ENCODE measurements around the gene LPP. TPM values are rescaled to one million over a fixed set of nuclear protein-coding genes. Genes with fewer than 3 reads are reported as not detected.

LPP gene
- total RNA-seq, 2 experiments from 2014 or later = 51.3 to 58.9 TPM

GRCh38 chr3:188798556-188799145 is 644.7 kb downstream of the LPP start:
- Mint-ChIP-seq H3K4me1 (ENCODE audit: low read depth) (no peaks in the 10 kb centered on the region), H3K4me3 (no peak overlapping the region), H3K27me3 (ENCODE audit: low read depth) (no peaks in the 10 kb centered on the region), H3K27ac (no peak overlapping the region), H3K9me3 (ENCODE audit: insufficient read depth) (no peaks in the 10 kb centered on the region), H3K36me3 (ENCODE audit: low read depth) (no peaks in the 10 kb centered on the region)
- ChIA-PET CTCF (interaction anchor here (0.9 to 1.3 kb wide), 5 partner anchors 15 to 1059 kb away, joined by 3 to 5 read pairs (median 3); no protein-coding TSS in a partner anchor), POLR2A (no interaction called here)
- ATAC-seq = no peak
- DNase-seq = no peak

GRCh38 chr3:188801393-188801792 is 647.4 kb downstream of the LPP start:
- no peaks in the 10 kb centered on the region for H3K4me1 Mint-ChIP-seq (ENCODE audit: low read depth)
- ChIA-PET CTCF (interaction anchor here (0.9 kb wide), 1 partner anchor 11 kb away, joined by 3 read pairs; no protein-coding TSS in a partner anchor), POLR2A (no interaction called here)
- no peak for DNase-seq
- no peaks in the 10 kb centered on the region for H3K36me3 Mint-ChIP-seq (ENCODE audit: low read depth)
- peaks cover 4% of the 10 kb centered on the region for H3K9me3 Mint-ChIP-seq (ENCODE audit: insufficient read depth)
- ATAC-seq = no peak
- no peak overlapping the region for H3K27ac Mint-ChIP-seq
- no peaks in the 10 kb centered on the region for H3K27me3 Mint-ChIP-seq (ENCODE audit: low read depth)
- no peak overlapping the region for H3K4me3 Mint-ChIP-seq

GRCh38 chr3:188802645-188803044 is 648.7 kb downstream of the LPP start:
- ATAC-seq (no peak), DNase-seq (no peak)
- POLR2A ChIA-PET = no interaction called here
- Mint-ChIP-seq H3K4me3 (no peak overlapping the region), H3K4me1 (ENCODE audit: low read depth) (no peaks in the 10 kb centered on the region), H3K27me3 (ENCODE audit: low read depth) (no peaks in the 10 kb centered on the region), H3K36me3 (ENCODE audit: low read depth) (peaks cover 8% of the 10 kb centered on the region), H3K27ac (no peak overlapping the region), H3K9me3 (ENCODE audit: insufficient read depth) (peaks cover 17% of the 10 kb centered on the region)
- CTCF ChIA-PET = interaction anchor here (1.1 kb wide), 1 partner anchor 1062 kb away, joined by 4 read pairs; no protein-coding TSS in a partner anchor

- no peak overlapping the region for H3K4me3 Mint-ChIP-seq
- H3K27ac Mint-ChIP-seq = no peak overlapping the region
- ChIA-PET CTCF (no interaction called here), POLR2A (no interaction called here)
- H3K36me3 Mint-ChIP-seq (ENCODE audit: low read depth) = peaks cover 19% of the 10 kb centered on the region
- no peaks in the 10 kb centered on the region for H3K27me3 Mint-ChIP-seq (ENCODE audit: low read depth)
- peaks cover 24% of the 10 kb centered on the region for H3K9me3 Mint-ChIP-seq (ENCODE audit: insufficient read depth)
- DNase-seq (no peak), ATAC-seq (no peak)
- no peaks in the 10 kb centered on the region for H3K4me1 Mint-ChIP-seq (ENCODE audit: low read depth)
These were observed 653.0 kb downstream of the LPP start for GRCh38 chr3:188807006-188807405.

- H3K9me3 Mint-ChIP-seq (ENCODE audit: insufficient read depth) = peaks cover 12% of the 10 kb centered on the region
- ChIA-PET CTCF (interaction anchor here (1.4 to 1.6 kb wide), 2 partner anchors 11 to 336 kb away, joined by 3 read pairs; no protein-coding TSS in a partner anchor), POLR2A (no interaction called here)
- H3K4me3 Mint-ChIP-seq = no peak overlapping the region
- H3K27me3 Mint-ChIP-seq (ENCODE audit: low read depth) = no peaks in the 10 kb centered on the region
- H3K4me1 Mint-ChIP-seq (ENCODE audit: low read depth) = no peaks in the 10 kb centered on the region
- no peak for ATAC-seq
- peaks cover 15% of the 10 kb centered on the region for H3K36me3 Mint-ChIP-seq (ENCODE audit: low read depth)
- no peak overlapping the region for H3K27ac Mint-ChIP-seq
- no peak for DNase-seq
These were observed 658.2 kb downstream of the LPP start for GRCh38 chr3:188812198-188812597.

- no peak overlapping the region for H3K27ac Mint-ChIP-seq
- H3K27me3 Mint-ChIP-seq (ENCODE audit: low read depth) = no peaks in the 10 kb centered on the region
- ChIA-PET POLR2A (interaction anchor here (0.6 kb wide), 1 partner anchor 635 kb away, joined by 3 read pairs; no protein-coding TSS in a partner anchor), CTCF (interaction anchor here (1.3 kb wide), 1 partner anchor 16 kb away, joined by 3 read pairs; no protein-coding TSS in a partner anchor)
- H3K9me3 Mint-ChIP-seq (ENCODE audit: insufficient read depth) = no peaks in the 10 kb centered on the region
- no peak overlapping the region for H3K4me3 Mint-ChIP-seq
- H3K4me1 Mint-ChIP-seq (ENCODE audit: low read depth) = no peaks in the 10 kb centered on the region
- ATAC-seq (no peak), DNase-seq (no peak)
- H3K36me3 Mint-ChIP-seq (ENCODE audit: low read depth) = no peaks in the 10 kb centered on the region
These were observed 660.6 kb downstream of the LPP start for GRCh38 chr3:188814581-188814980.

GRCh38 chr3:188817103-188817934 is 663.4 kb downstream of the LPP start:
- DNase-seq = no peak
- Mint-ChIP-seq H3K36me3 (ENCODE audit: low read depth) (no peaks in the 10 kb centered on the region), H3K9me3 (ENCODE audit: insufficient read depth) (no peaks in the 10 kb centered on the region), H3K27ac (no peak overlapping the region), H3K4me1 (ENCODE audit: low read depth) (no peaks in the 10 kb centered on the region), H3K4me3 (no peak overlapping the region), H3K27me3 (ENCODE audit: low read depth) (no peaks in the 10 kb centered on the region)
- POLR2A ChIA-PET = no interaction called here
- ATAC-seq = no peak
- CTCF ChIA-PET = no interaction called here

GRCh38 chr3:188817935-188818269 is 663.9 kb downstream of the LPP start:
- Mint-ChIP-seq H3K4me3 (no peak overlapping the region), H3K36me3 (ENCODE audit: low read depth) (no peaks in the 10 kb centered on the region), H3K27me3 (ENCODE audit: low read depth) (no peaks in the 10 kb centered on the region), H3K9me3 (ENCODE audit: insufficient read depth) (no peaks in the 10 kb centered on the region), H3K4me1 (ENCODE audit: low read depth) (no peaks in the 10 kb centered on the region), H3K27ac (no peak overlapping the region)
- DNase-seq (no peak), ATAC-seq (no peak)
- ChIA-PET POLR2A (no interaction called here), CTCF (interaction anchor here (1.2 kb wide), 1 partner anchor 137 kb away, joined by 3 read pairs; no protein-coding TSS in a partner anchor)

GRCh38 chr3:188818282-188818681 is 664.3 kb downstream of the LPP start:
- H3K36me3 Mint-ChIP-seq (ENCODE audit: low read depth) = no peaks in the 10 kb centered on the region
- DNase-seq (no peak), ATAC-seq (no peak)
- POLR2A ChIA-PET = no interaction called here
- no peak overlapping the region for H3K27ac Mint-ChIP-seq
- no peaks in the 10 kb centered on the region for H3K9me3 Mint-ChIP-seq (ENCODE audit: insufficient read depth)
- H3K4me3 Mint-ChIP-seq = no peak overlapping the region
- no peaks in the 10 kb centered on the region for H3K4me1 Mint-ChIP-seq (ENCODE audit: low read depth)
- CTCF ChIA-PET = interaction anchor here (1.2 kb wide), 1 partner anchor 136 kb away, joined by 3 read pairs; no protein-coding TSS in a partner anchor
- H3K27me3 Mint-ChIP-seq (ENCODE audit: low read depth) = no peaks in the 10 kb centered on the region

GRCh38 chr3:188819939-188820338 is 666.0 kb downstream of the LPP start:
- H3K4me1 Mint-ChIP-seq (ENCODE audit: low read depth) = no peaks in the 10 kb centered on the region
- no peaks in the 10 kb centered on the region for H3K36me3 Mint-ChIP-seq (ENCODE audit: low read depth)
- H3K27ac Mint-ChIP-seq = no peak overlapping the region
- ATAC-seq (no peak), DNase-seq (no peak)
- ChIA-PET POLR2A (no interaction called here), CTCF (interaction anchor here (1.0 kb wide), 1 partner anchor 15 kb away, joined by 3 read pairs; no protein-coding TSS in a partner anchor)
- H3K9me3 Mint-ChIP-seq (ENCODE audit: insufficient read depth) = no peaks in the 10 kb centered on the region
- no peak overlapping the region for H3K4me3 Mint-ChIP-seq
- H3K27me3 Mint-ChIP-seq (ENCODE audit: low read depth) = no peaks in the 10 kb centered on the region

GRCh38 chr3:188822004-188822403 is 668.0 kb downstream of the LPP start:
- CTCF ChIA-PET = no interaction called here
- ATAC-seq (no peak), DNase-seq (no peak)
- no peaks in the 10 kb centered on the region for H3K4me1 Mint-ChIP-seq (ENCODE audit: low read depth)
- H3K36me3 Mint-ChIP-seq (ENCODE audit: low read depth) = no peaks in the 10 kb centered on the region
- no peak overlapping the region for H3K4me3 Mint-ChIP-seq
- no peaks in the 10 kb centered on the region for H3K27me3 Mint-ChIP-seq (ENCODE audit: low read depth)
- no peaks in the 10 kb centered on the region for H3K9me3 Mint-ChIP-seq (ENCODE audit: insufficient read depth)
- POLR2A ChIA-PET = no interaction called here
- no peak overlapping the region for H3K27ac Mint-ChIP-seq

GRCh38 chr3:188822411-188822810 is 668.5 kb downstream of the LPP start:
- POLR2A ChIA-PET = no interaction called here

More at GRCh38 chr3:188822411-188822810, 668.5 kb downstream of the LPP start:
- no peak for ATAC-seq
- H3K27ac Mint-ChIP-seq = no peak overlapping the region
- no peaks in the 10 kb centered on the region for H3K9me3 Mint-ChIP-seq (ENCODE audit: insufficient read depth)
- H3K4me3 Mint-ChIP-seq = no peak overlapping the region
- H3K27me3 Mint-ChIP-seq (ENCODE audit: low read depth) = no peaks in the 10 kb centered on the region
- H3K4me1 Mint-ChIP-seq (ENCODE audit: low read depth) = no peaks in the 10 kb centered on the region
- no peak for DNase-seq
- no peaks in the 10 kb centered on the region for H3K36me3 Mint-ChIP-seq (ENCODE audit: low read depth)
- CTCF ChIA-PET = no interaction called here
